K562 treated with DMSO at 1 percent for 48 hours (cell line): ENCODE results near the gene POLG. TPM values are rescaled to one million over a fixed set of nuclear protein-coding genes. Genes with fewer than 3 reads are reported as not detected.

ENCODE experiments used
- total RNA-seq: library from RNA; unstranded; fragments of 300-600 nt; gene quantifications from 2 replicates; pipeline ENCODE4 v1.2.3, GENCODE V29; 2022; ENCODE audit warnings: low replicate concordance; ENCODE audit errors: extremely low read depth

Gene POLG
- not detected in 2 replicates for total RNA-seq

DNA sequence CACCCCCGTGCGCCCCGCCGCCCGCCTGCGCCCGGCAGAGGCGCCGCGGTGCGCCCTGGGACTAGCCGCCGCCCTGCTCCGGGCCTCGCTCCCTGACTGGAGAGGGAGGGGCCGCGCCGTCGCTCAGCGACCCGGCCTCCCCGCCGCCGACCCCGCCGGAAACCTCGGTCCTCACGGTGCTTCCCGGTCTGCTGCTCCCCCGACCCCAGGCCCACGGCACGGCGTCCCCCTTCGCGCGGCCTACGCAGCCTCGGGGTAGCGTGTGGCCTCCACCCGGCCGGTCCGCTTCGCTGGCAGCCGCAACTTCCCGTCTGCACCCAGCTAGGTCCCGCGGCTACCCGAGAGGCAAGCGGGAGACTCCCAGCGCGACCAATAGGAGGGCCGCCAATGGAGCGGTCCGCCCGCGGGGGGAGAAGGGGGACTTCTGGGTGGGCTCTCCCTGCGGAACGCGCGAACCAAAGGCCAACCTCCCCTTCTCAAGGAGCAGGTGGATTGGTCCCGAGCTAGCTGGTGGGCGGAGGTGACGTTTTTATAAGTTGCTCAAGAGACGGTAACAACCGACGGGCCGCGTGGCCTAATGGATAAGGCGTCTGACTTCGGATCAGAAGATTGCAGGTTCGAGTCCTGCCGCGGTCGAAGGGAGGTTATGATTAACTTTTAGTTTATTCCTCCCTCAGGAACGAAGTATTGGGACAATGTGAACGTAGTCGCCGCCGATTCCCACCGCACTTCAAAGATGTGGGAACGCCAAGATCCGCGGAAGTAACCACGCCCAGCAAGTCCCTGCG is at the start of gene POLG:
POLG (minus strand) TSS at position 315 of the 788 bp plus-strand sequence. CDS start 1,070 bp downstream, outside the sequence.

Other genes starting within 250 kb of the POLG start
- gene ABHD2, start 246.4 kb downstream of the POLG start, total RNA-seq, result not detected in 2 replicates
- gene RLBP1, start 113.2 kb downstream of the POLG start, total RNA-seq, result not detected in 2 replicates
- gene FANCI, start 90.8 kb downstream of the POLG start, total RNA-seq, result not detected in 2 replicates
- gene RHCG, start 161.8 kb upstream of the POLG start, total RNA-seq, result not detected in 2 replicates
- gene TICRR, start 240.6 kb upstream of the POLG start, total RNA-seq, result not detected in 2 replicates